Measurements from ENCODE around the gene UBR4. TPM values are rescaled to one million over a fixed set of nuclear protein-coding genes. Genes with fewer than 3 reads are reported as not detected.

UBR4 gene
- total and polyA plus RNA-seq, 2 of the 8 experiments (the other 6 are each of a cell fraction or from before 2014, with no cell fraction given) = 139 to 152 TPM

- TF ChIP-seq POLR2A (IDR thresholded peaks at IDR 0.05; ENCODE audit: control extremely low read depth in 1 of 2, low read depth in 2 of 2, low read length in 2 of 2) (no peak), HDAC2 (IDR thresholded peaks at IDR 0.05; ENCODE audit: borderline replicate concordance in 1 of 2, low read depth in 2 of 2, low read length in 2 of 2) (no peak), HDAC6 (IDR thresholded peaks at IDR 0.05; ENCODE audit: low read depth, low read length) (no peak), EZH2 (IDR thresholded peaks at IDR 0.05; ENCODE audit: low read depth, low read length, severe bottlenecking) (no peak), JUND (IDR thresholded peaks at IDR 0.05; ENCODE audit: low read length) (no peak), SRF (IDR thresholded peaks at IDR 0.05; ENCODE audit: low read depth, low read length) (no peak), RAD21 (IDR thresholded peaks at IDR 0.05 in 1 of 2, conservative IDR thresholded peaks at IDR 0.05 in 1 of 2; ENCODE audit: low read depth in 2 of 2, low read length in 2 of 2) (no peak), CHD2 (IDR thresholded peaks at IDR 0.05; ENCODE audit: low read length) (no peak), GABPA (IDR thresholded peaks at IDR 0.05; ENCODE audit: borderline replicate concordance, insufficient read depth, low read length) (no peak)
Observed at GRCh38 chr1:19234224-19234623, 24.2 kb upstream of the UBR4 start (continued).
